Cardiac septum (tissue), 1 donor: ENCODE data around the gene STX10. TPM values are rescaled to one million over a fixed set of nuclear protein-coding genes. Genes with fewer than 3 reads are reported as not detected.
"Not testable (repeated sequence)": the region's sequence is repeated elsewhere in the genome, so short reads cannot be mapped to it uniquely, and the experiment has no call there.

Experiments used
- DNase-seq: peaks from one replicate; pipeline ENCODE4 v3.0.0-alpha.2; 2020; ENCODE audit warnings: low spot score
- intact Hi-C: fragments of 100-400 bp; cut with DNase I; formaldehyde crosslinking; loops from one replicate; pipeline ENCODE4 v1.14.0; 2022
- long read RNA-seq: library from polyadenylated mRNA; unstranded; transcript quantifications from one replicate; pipeline ENCODE4 v2.0.0, GENCODE V29; 2021
- total RNA-seq: library from RNA; stranded (reverse); fragmentation: NEBNext Ultra II Directional; extraction: Animal tissue kit (Norgen Biotek cat#: 25700); gene quantifications from one replicate; pipeline ENCODE4 v1.2.1, GENCODE V29; 2021
- donor health status: DM: no; HTN: no; CAD: no.

STX10 gene, protein sequence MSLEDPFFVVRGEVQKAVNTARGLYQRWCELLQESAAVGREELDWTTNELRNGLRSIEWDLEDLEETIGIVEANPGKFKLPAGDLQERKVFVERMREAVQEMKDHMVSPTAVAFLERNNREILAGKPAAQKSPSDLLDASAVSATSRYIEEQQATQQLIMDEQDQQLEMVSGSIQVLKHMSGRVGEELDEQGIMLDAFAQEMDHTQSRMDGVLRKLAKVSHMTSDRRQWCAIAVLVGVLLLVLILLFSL
- total RNA-seq: 25.7 TPM
- long read RNA-seq, transcript STX10-204 (8 exons, 1,136 nt): major isoform, 44 of 66 reads
- long read RNA-seq, partial matches to known transcripts: 15 of 66 reads
- long read RNA-seq, other reads (novel, unspliced or antisense): 2 of 66 reads

DNA sequence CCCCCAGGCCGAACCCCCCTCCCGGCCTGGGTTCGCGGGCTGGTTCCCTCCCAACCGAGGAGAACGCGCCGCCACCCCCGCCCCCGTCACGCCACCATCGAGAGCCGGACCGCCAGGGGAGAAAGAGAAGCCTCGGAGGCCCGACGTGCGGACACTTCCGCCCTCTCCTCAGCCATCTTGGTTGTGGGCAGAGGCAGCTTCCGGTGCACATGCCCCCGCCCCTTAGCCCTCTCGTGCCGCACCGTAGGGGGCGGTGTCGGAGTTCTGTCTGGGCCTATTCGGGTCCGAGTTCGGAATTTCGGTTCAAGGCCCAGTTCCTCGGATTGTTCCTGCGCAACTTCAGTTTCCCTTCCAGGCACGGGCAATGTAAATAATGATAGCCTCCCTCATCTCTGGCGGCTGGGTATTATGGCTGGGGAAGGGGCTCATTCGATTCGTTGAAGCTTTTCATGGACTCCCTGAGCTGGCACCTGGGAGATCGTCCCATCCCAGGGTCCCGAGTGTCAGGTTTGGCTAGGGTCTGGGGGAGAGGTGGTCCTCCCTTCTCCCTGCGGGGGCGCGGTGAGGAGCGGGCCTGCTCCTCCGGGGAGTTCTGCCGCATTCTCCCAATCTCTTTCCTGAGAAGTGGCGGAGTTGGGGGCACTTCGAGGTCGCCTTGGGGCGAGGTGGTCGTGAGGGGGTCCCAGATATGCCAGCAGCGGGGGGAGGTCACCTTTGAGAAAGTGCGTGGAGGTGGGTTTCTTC is at the start of gene STX10, which contains the start of gene IER2:
Gene STX10, minus strand, starts transcription at position 189 of the 744 bp plus-strand sequence. CDS start 202 bp downstream, outside the sequence.
Gene IER2, plus strand, starts transcription at position 225 of the 744 bp plus-strand sequence. CDS start 2,776 bp downstream, outside the sequence.
- peak; percentile 98 for DNase-seq
- intact Hi-C loops: loop anchor here (2.0 to 5.0 kb wide), 7 partner anchors 34 to 687 kb away; partner anchors contain the start of genes JUNB, LYL1 and TRMT1

DNA sequence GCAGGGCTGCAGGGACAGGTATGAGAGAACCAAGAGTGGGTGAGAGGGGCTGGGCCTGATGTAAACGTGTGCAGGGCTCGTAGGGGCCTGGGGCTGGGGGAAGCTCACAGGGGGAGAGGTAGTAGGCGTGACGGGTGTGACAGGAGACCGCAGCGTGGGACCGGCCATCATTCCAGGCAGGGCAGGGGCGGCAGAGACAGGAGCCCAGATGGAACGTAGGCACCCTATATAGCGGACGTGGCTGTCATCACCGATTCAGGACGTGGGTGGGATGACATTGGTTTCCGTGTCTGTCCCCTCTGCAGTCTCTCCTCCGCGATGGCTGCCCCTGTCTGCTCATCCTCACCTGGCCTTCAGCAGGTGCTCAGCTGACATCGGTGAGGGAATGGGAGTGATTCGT is 48.5 kb upstream of the STX10 start:
- intact Hi-C loops: no loop called here
- DNase-seq: no peak

DNA sequence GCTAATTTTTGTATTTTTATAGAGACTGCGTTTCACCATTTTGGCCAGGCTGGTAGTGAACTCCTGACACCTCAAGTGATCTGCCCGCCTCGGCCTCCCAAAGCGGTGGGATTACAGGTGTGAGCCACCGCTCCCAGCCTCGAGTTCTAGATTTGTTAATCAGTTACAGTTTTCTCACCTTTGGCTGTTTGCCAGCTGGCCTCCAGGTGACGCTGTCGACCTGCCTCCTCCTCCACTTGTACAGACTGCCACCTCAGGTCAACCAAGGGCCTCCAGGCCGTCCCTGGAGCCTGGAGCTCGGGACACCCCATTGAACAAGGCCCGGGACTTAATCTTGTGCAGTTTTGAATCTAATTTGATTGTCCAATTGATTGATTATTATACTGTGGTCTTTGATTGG is 45.5 kb upstream of the STX10 start:
- no peak for DNase-seq
- intact Hi-C loops: no loop called here

DNA sequence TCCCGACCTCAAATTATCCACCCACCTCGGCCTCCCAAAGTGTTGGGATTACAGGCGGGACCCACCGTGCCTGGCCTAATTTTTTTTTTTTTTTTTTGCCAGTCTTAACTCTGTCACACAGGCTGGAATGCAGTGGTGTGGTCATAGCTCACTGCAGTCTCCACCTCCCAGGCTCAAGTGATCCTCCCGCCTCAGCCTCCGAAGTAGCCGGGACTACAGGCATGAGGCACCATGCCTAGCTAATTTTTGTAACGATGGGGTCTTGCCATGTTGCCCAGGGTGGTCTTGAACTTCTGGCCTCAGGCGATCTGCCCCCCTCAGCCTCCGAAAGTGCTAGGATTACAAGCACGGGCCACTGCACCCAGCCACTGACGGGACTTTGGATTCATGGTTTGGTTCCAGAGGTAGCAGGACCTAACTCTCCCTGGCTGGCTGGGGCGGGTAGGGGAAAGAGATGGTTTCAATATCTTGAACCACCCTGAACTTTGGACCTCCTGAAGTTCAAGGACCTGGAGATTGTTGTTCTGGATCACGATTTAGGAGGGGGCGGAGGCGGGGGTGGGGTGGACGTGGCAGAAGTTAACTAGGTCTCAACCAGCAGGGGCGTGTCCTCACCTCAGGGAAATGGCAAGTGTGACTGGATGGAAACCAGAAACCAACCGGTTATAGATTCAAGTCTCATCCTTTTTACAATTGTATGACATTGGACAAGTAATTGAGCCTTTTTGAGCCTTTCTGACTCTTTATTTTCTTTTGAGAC is 40.8 kb upstream of the STX10 start:
- DNase-seq: no peak
- intact Hi-C loops: loop anchor here (5.0 kb wide), 1 partner anchor 71 kb away; no protein-coding TSS in a partner anchor

DNA sequence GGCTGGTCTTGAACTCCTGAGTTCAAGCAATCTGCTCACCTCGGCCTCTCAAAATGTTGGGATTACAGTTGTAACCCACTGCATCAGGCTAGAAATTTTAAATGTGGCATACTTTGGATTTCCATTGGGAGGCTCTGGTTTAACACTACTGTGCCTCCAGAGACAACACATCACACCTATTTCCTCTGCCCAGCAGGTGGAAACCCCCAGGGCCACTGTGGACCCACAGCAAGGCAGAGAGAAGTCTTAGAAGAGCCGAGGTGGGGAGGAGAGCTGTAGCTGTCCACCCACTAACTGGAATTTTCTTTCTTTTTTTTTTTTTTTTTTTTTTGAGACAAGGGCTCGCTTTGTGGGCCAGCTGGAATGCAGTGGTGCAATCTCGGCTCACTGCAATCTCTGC is 39.4 kb upstream of the STX10 start:
- intact Hi-C loops: no loop called here
- no peak for DNase-seq

DNA sequence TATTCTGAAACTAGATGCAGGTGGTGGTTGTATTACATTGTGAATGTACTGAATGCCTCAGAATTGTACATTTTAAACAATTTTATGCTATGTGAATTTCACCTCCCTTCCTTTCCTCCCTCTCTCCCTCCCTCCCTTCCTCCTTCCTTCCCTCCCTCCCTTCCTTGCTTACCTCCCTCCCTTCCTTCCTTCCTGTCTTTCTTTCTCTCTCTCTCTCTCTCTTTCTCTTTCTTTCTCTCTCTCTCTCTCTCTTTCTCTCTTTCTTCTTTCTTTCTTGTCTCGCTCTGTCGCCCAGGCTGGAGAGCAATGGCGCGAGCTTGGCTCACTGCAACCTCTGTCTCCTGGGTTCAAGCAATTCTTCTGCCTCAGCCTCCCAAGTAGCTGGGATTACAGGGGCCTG is 37.2 kb upstream of the STX10 start:
- DNase-seq: no peak
- intact Hi-C loops: no loop called here

DNA sequence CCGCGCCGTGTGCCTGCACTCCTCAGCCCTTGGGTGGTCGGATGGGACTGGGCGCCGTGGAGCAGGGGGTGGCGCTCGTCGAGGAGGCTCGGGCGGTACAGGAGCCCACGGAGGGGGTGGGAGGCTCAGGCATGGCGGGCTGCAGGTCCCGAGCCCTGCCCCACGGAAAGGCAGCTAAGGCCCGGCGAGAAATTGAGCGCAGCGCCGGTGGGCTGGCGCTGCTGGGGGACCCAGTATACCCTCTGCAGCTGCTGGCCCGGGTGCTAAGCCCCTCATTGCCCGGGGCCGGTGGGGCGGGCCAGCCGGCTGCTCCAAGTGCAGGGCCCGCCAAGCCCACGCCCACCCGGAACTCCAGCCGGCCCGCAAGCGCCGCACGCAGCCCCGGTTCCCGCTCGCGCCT is 36.5 kb upstream of the STX10 start:
- intact Hi-C loops, DNase-seq: not testable (repeated sequence)

DNA sequence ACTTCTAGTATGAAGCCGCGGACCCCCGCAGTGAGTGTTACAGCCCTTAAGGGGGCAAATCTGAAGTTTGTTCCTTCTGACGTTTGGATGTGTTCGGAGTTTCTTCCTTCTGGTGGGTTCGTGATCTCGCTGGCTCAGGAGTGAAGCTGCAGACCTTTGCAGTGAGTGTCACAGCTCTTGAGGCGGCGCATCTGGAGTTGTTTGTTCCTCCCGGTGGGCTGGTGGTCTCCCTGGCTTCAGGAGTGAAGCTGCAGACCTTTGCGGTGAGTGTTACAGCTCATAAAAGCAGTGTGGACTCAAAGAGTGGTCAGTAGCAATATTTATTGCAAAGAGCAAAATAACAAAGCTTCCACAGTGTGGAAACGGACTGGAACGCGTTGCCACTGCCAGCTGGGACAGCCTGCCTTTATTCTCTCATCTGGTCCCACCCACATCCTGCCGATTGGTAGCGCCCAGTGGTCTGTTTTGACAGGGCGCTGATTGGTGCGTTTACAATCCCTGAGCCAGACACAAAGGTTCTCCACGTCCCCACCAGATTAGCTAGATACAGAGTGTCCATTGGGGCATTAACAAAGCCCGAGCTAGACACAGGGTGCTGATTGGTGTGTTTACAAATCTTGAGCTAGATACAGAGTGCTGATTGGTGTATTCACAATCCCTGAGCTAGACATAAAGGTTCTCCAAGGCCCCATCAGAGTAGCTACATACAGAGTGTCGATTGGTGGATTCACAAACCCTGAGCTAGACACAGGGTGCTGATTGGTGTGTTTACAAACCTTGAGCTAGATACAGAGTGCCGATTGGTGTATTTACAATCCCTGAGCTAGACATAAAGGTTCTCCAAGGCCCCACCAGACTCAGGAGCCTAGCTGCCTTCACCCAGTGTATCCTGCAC is 35.8 kb upstream of the STX10 start:
- DNase-seq, intact Hi-C loops: not testable (repeated sequence)

DNA sequence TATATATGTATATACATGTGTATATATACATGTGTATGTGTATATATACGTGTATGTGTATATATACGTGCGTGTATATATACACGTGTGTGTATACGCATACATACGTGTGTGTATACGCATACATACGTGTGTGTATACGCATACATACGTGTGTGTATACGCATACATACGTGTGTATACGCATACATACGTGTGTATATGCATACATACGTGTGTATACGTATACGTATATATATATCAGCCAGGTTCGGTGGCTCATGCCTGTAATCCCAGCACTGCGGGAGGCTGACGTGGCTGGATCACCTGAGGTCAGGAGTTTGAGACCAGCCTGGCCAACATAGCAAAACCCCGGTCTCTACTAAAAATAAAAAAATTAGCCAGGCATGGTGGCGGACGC is 34.8 kb upstream of the STX10 start:
- intact Hi-C loops, DNase-seq: not testable (repeated sequence)

DNA sequence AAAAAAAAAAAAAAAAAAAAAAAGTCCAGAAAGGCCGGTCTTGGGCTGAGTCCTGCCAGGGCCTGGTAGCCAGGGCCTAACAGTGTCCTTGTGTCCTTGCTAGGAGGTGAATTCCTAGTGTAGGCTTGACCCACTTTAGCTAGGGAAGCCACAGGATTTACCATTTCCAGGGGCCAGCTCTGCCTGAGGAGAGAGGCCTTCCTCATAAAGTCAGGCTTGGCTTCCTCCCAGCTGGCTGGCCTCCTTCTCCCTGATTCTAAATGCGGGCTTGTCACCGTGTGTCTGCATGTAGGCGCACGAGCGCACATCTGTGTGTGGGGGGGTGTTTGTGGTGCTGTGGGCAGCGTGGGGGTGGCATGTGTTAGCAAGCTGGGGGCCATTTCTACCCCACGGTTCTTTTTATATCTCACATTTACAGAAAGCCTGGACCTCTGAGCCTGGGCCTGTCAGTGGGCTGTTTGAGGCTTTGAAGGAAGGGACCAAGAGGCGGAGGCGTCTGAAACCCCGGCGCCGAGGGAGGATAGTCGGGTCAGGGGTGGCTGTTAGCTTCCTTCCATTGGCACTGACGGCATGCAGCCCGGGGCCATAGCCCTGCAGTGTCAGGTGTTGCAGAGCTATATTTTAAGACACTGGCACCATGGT is 31.7 kb upstream of the STX10 start:
- intact Hi-C loops: no loop called here
- DNase-seq: peak; percentile 88

DNA sequence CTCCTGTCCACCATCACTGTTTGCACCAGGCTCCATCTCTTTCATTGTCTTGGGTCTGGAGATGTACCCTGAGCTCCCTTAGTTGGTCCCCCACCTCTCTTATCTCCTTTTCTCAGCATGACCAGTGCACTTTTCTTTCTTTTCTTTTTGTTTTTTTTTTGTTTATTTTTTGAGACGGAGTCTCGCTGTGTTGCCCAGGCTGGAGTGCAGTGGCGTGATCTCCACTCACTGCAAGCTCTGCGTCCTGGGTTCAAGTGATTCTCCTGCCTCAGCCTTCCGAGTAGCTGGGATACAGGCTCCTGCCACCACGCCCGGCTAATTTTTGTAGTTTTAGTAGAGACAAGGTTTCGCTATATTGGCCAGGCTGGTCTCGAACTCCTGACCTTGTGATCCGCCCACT is 28.1 kb upstream of the STX10 start:
- DNase-seq, intact Hi-C loops: not testable (repeated sequence)

DNA sequence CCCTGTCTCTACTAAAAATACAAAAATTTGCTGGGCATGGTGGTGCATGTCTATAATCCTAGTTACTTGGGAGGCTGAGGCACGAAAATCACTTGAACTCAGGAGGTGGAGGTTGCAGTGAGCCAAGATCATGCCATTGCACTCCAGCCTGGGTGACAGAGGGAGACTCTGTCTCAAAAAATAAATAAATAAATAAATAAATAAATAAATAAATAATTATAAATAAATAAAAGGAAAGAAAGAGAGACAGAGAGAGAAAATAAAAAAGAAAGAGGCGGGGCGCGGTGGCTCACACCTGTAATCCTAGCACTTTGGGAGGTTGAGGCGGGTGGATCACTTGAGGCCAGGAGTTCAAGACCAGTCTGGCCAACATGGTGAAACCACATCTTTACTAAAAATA is 27.4 kb upstream of the STX10 start:
- DNase-seq, intact Hi-C loops: not testable (repeated sequence)

DNA sequence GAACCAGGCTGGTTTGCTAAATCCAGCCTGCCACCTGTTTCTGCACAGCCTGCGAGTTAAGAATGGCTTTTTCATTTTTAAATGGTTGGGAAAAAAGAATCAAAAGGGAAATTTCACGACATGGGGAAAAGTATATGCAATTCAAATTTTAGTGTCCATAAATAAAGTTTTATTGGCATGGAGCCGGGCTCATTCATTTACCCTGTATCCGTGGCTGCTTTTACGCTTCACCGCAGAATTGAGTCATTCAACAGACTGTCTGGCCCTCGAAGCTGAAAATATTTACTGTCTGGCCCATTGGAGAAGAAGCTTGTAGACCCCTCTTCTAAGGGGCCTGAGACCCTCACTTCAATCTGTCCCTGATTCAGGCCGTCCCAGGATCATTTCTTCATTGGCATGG is 26.2 kb upstream of the STX10 start:
- intact Hi-C loops: no loop called here
- DNase-seq: no peak

DNA sequence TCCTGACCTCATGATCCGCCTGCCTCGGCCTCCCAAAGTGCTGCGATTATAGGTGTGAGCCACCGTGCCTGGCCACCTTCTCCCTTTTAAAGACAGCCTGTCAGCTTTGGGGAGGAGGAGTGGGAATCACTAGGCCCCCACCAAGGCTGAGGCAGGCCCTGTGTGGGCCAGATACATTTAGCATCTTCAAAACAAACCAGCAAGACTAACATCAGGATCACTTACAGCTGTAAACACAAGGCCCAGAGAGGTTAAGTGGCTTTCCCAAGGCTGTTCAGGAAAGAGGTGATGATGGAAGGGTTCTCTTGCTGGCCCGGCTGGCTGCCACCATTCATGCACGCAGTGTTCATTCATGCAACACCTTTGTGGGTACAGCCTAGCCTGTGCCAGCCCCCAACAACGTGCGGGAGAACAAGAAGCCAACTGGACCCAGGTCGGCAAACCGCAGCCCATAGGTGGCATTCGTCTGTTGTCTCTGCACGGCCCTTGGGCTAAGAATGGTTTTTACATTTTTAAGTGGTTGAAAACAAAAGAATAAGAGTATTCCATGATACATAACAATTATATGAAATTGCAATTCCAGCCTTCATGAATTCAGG is 23.1 kb upstream of the STX10 start:
- no peak for DNase-seq
- intact Hi-C loops: no loop called here

DNA sequence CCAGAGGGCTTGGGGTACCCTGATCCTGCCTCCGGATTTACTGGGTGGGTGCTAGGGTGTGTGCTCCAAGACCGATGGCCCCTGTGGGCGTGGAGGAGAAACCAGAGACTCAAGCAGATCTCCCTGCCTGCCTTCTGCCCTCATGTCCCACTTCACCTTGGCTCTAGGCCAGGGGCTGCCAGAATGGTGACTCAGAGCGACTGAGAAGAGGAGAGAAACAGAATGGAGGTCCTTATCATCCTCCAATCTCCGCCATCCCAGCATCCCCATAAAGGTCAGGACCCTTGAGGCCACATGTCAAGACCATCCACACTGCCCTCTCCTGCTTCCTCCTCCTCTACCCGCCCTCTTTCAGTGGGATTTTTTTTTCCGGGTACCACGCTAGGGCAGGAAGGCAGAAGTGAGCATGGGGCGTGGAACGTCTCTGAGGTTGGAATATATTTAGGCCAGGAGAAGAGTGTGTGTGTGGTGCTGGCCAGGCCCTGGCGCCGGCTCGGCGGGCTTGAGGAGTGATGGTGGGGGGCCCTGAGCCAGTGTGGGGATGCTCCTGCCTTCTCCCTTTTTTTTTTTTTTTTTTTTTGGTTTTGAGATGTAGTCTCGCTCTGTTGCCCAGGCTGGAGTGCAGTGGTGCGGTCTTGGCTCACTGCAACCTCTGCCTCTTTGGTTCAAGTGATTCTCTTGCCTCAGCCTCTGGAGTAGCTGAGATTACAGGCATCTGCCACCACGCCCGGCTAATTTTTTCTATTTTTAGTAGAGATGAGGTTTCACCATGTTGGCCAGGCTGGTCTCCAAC is 22.4 kb upstream of the STX10 start:
- intact Hi-C loops: no loop called here
- peak; percentile 93 for DNase-seq

DNA sequence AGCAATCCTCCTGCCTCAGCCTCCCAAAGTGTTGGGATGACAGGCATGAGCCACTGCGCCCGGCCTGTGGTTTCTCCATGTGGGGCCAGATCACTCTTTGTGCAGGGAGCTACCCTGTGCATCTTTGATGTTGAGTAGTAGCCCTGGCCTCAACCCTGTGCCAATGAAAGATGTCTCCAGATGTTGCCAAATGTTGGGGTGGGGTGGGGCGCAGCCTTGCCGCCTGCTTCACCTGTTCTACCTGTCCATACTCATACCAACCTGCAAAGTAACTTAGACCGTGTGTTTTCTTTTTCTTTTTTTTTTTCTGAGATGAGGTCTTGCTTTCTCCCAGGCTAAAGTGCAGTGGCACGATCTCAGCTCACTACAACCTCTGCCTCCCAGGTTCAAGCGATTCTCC is 21.0 kb upstream of the STX10 start:
- intact Hi-C loops: no loop called here
- DNase-seq: no peak

DNA sequence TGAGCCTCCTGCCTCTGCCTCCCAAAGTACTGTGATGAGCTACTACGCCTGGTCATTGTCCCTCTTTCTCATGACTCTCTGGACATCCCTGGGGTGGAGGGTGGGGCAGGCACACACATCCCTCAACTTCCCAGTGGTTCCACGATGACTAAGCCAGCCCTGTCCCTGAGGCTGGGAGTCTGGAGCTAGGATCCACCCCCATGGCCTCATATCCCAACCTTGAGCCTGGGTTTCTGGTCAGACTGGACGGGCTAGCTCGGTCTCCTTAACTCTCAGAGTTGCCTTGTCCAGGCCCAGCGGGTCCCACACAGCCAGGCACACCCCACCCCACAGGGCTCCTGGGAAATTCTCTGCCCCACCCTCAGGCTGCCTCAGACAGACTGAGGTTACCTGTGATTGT is 19.6 kb upstream of the STX10 start:
- intact Hi-C loops: no loop called here
- no peak for DNase-seq
